Nephron (organoid): ENCODE measurements around the gene PRKAR2B.
A peak's percentile ranks its signal among the peaks of the same experiment; 100 is the strongest.

Experiments used
- H3K27ac Mint-ChIP-seq, 3 experiments: 2 replicates each; pipeline ENCODE4 v1.8.0; 2020; ENCODE audit warnings: mixed read lengths in 3 of 3, mild to moderate bottlenecking in 2 of 3, moderate library complexity in 1 of 3
- H3K27me3 Mint-ChIP-seq: 2 replicates; pipeline ENCODE4 v1.8.0; 2021; ENCODE audit warnings: low read depth, mild to moderate bottlenecking, moderate library complexity, mixed read lengths
- H3K36me3 Mint-ChIP-seq: 2 replicates; pipeline ENCODE4 v1.8.0; 2020; ENCODE audit warnings: low read depth, mixed read lengths
- H3K4me1 Mint-ChIP-seq: 2 replicates; pipeline ENCODE4 v1.8.0; 2020; ENCODE audit warnings: mixed read lengths
- H3K4me3 Mint-ChIP-seq, 3 experiments: 2 replicates each; pipeline ENCODE4 v1.8.0; 2020; ENCODE audit warnings: mild to moderate bottlenecking in 3 of 3, mixed read lengths in 3 of 3, moderate library complexity in 2 of 3
- H3K9me3 Mint-ChIP-seq: 2 replicates; pipeline ENCODE4 v1.8.0; 2020; ENCODE audit warnings: mixed read lengths
- TF ChIP-seq, protein P1 (sequence below), 3 experiments: fragments of 200-600 bp; sonication (generic); IDR thresholded peaks; one replicate each; pipeline ENCODE4 v1.5.0; 2021; ENCODE audit warnings: antibody characterized with exemption in 3 of 3; ENCODE audit not compliant: unreplicated experiment in 3 of 3

The PRKAR2B gene

GRCh38 chr7:107172276-107173032, 127.9 kb downstream of the PRKAR2B start:
- Mint-ChIP-seq H3K36me3 (no peaks in the 10 kb centered on the region), H3K27ac (no peak overlapping the region), H3K9me3 (no peaks in the 10 kb centered on the region), H3K4me3 (peak overlapping the region in 1 of 3 experiments; percentile 24), H3K27me3 (no peaks in the 10 kb centered on the region), H3K4me1 (peaks cover 45% of the 10 kb centered on the region)
- TF ChIP-seq, protein P1, sequence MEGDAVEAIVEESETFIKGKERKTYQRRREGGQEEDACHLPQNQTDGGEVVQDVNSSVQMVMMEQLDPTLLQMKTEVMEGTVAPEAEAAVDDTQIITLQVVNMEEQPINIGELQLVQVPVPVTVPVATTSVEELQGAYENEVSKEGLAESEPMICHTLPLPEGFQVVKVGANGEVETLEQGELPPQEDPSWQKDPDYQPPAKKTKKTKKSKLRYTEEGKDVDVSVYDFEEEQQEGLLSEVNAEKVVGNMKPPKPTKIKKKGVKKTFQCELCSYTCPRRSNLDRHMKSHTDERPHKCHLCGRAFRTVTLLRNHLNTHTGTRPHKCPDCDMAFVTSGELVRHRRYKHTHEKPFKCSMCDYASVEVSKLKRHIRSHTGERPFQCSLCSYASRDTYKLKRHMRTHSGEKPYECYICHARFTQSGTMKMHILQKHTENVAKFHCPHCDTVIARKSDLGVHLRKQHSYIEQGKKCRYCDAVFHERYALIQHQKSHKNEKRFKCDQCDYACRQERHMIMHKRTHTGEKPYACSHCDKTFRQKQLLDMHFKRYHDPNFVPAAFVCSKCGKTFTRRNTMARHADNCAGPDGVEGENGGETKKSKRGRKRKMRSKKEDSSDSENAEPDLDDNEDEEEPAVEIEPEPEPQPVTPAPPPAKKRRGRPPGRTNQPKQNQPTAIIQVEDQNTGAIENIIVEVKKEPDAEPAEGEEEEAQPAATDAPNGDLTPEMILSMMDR (IDR thresholded peaks at IDR 0.05; ENCODE audit: unreplicated experiment in 3 of 3), result no peak

- TF ChIP-seq, protein P1 (IDR thresholded peaks at IDR 0.05; ENCODE audit: unreplicated experiment in 3 of 3), result no peak
- peak overlapping the region in 1 of 3 experiments; percentile 34 for H3K27ac Mint-ChIP-seq
- H3K27me3 Mint-ChIP-seq, result no peaks in the 10 kb centered on the region
- no peaks in the 10 kb centered on the region for H3K9me3 Mint-ChIP-seq
- H3K4me3 Mint-ChIP-seq, result no peak overlapping the region
- no peaks in the 10 kb centered on the region for H3K36me3 Mint-ChIP-seq
- peaks cover 45% of the 10 kb centered on the region for H3K4me1 Mint-ChIP-seq
Observed at GRCh38 chr7:107173191-107173590, 128.7 kb downstream of the PRKAR2B start.

GRCh38 chr7:107173691-107174406, 129.3 kb downstream of the PRKAR2B start:
- H3K4me1 Mint-ChIP-seq, result peaks cover 45% of the 10 kb centered on the region
- TF ChIP-seq, protein P1 (IDR thresholded peaks at IDR 0.05; ENCODE audit: unreplicated experiment in 3 of 3), result no peak
- H3K27ac Mint-ChIP-seq, result peak overlapping the region; percentile 13 to 47 (median 36)
- no peaks in the 10 kb centered on the region for H3K9me3 Mint-ChIP-seq
- no peaks in the 10 kb centered on the region for H3K27me3 Mint-ChIP-seq
- peak overlapping the region in 1 of 3 experiments; percentile 39 for H3K4me3 Mint-ChIP-seq
- no peaks in the 10 kb centered on the region for H3K36me3 Mint-ChIP-seq

DNA sequence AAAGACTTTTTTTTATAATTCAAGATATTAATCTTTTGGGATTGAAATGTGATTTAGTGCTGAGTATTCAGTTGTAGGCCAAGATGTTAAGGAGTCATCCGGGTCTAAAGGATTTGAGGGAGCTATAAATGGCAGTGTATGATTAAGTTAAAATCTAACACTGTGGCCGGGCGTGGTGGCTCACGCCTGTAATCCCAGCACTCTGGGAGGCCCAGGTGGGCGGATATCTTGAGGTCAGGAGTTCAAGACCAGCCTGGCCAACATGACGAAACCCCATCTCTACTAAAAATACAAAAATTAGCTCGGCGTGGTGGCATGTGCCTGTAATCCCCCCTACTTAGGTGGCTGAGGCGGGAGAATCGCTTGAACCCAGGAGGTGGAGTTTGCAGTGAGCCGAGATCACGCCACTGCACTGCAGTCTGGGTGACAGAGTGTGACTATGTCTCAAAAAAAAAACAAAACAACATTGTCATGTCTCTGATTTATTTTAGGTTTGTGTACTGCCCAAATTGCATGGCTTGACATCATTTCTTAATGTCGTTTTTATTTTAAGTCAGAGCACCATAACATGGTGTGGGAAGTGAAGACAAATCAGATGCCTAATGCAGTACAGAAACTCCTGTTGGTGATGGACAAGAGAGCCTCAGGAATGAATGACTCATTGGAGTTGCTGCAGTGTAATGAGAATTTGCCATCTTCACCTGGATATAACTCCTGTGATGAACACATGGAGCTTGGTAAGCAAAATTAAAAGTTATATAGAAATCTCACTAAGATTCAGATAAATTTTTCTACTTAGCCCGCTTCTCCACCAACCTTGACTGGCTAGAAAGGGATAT, 135.0 kb downstream of the PRKAR2B start:
- TF ChIP-seq, protein P1 (IDR thresholded peaks at IDR 0.05; ENCODE audit: unreplicated experiment in 3 of 3), result no peak
- H3K27me3 Mint-ChIP-seq, result no peaks in the 10 kb centered on the region
- H3K4me1 Mint-ChIP-seq, result peaks cover 30% of the 10 kb centered on the region
- no peak overlapping the region for H3K4me3 Mint-ChIP-seq
- H3K27ac Mint-ChIP-seq, result peak overlapping the region in 2 of 3 experiments; percentile 20 to 31
- H3K36me3 Mint-ChIP-seq, result peaks cover 28% of the 10 kb centered on the region
- H3K9me3 Mint-ChIP-seq, result no peaks in the 10 kb centered on the region

- H3K9me3 Mint-ChIP-seq, result no peaks in the 10 kb centered on the region
- TF ChIP-seq, protein P1 (IDR thresholded peaks at IDR 0.05; ENCODE audit: unreplicated experiment in 3 of 3), result no peak
- peak overlapping the region; percentile 31 to 93 (median 62) for H3K27ac Mint-ChIP-seq
- H3K27me3 Mint-ChIP-seq, result no peaks in the 10 kb centered on the region
- H3K36me3 Mint-ChIP-seq, result peaks cover 36% of the 10 kb centered on the region
- no peak overlapping the region for H3K4me3 Mint-ChIP-seq
- H3K4me1 Mint-ChIP-seq, result peaks cover 29% of the 10 kb centered on the region
Observed at GRCh38 chr7:107180378-107180777, 135.9 kb downstream of the PRKAR2B start.
